ENCODE data around the gene CD40. TPM values are rescaled to one million over a fixed set of nuclear protein-coding genes. Genes with fewer than 3 reads are reported as not detected.

Gene CD40
- total RNA-seq, 4 donors from 2014 or later, result 12.0 to 17.5 (median 15.9) TPM

- WGBS, 2 donors, result 77 to 86% methylated on average over 5 of the region's 5 CpGs
- DNase-seq (ENCODE audit: low spot score in 2 of 2), result no peak
- intact Hi-C loops (cut with DNase I; ENCODE audit: low total_unique reads), result no loop called here
Measured at GRCh38 chr20:46100988-46101387, 17.1 kb upstream of the CD40 start.

GRCh38 chr20:46101957-46102356, 16.2 kb upstream of the CD40 start:
- no peak for DNase-seq (ENCODE audit: low spot score in 2 of 2)
- TF ChIP-seq POLR2A (IDR thresholded peaks at IDR 0.05), result no peak
- TF ChIP-seq CTCF (IDR thresholded peaks at IDR 0.05), result no peak
- 81 to 85% methylated on average over 3 of the region's 3 CpGs for WGBS, 2 donors
- intact Hi-C loops (cut with DNase I; ENCODE audit: low total_unique reads), result loop anchor here (1.0 kb wide), 1 partner anchor 137 kb away; no protein-coding TSS in a partner anchor
- no peak overlapping the region for H3K4me3 ChIP-seq (ENCODE audit: low read depth, poor library complexity, severe bottlenecking)

More at GRCh38 chr20:46100988-46101387, 17.1 kb upstream of the CD40 start:
- no peak for TF ChIP-seq CTCF (IDR thresholded peaks at IDR 0.05)
- TF ChIP-seq POLR2A (IDR thresholded peaks at IDR 0.05), result no peak
- H3K4me3 ChIP-seq (ENCODE audit: low read depth, poor library complexity, severe bottlenecking), result no peak overlapping the region

GRCh38 chr20:46102940-46103339, 15.2 kb upstream of the CD40 start:
- 86 to 88% methylated on average over 3 of the region's 3 CpGs for WGBS, 2 donors

GRCh38 chr20:46104262-46104661, 13.9 kb upstream of the CD40 start:
- TF ChIP-seq CTCF (IDR thresholded peaks at IDR 0.05), result no peak
- TF ChIP-seq POLR2A (IDR thresholded peaks at IDR 0.05), result no peak
- no peak overlapping the region for H3K4me3 ChIP-seq (ENCODE audit: low read depth, poor library complexity, severe bottlenecking)
- intact Hi-C loops (cut with DNase I; ENCODE audit: low total_unique reads), result no loop called here
- WGBS, 2 donors, result 66 to 88% methylated on average over 3 of the region's 3 CpGs
- DNase-seq (ENCODE audit: low spot score in 2 of 2), result no peak

More at GRCh38 chr20:46102940-46103339, 15.2 kb upstream of the CD40 start:
- no peak overlapping the region for H3K4me3 ChIP-seq (ENCODE audit: low read depth, poor library complexity, severe bottlenecking)
- no peak for DNase-seq (ENCODE audit: low spot score in 2 of 2)
- intact Hi-C loops (cut with DNase I; ENCODE audit: low total_unique reads), result loop anchor here (1.0 kb wide), 1 partner anchor 136 kb away; no protein-coding TSS in a partner anchor
- TF ChIP-seq POLR2A (IDR thresholded peaks at IDR 0.05) (no peak), CTCF (IDR thresholded peaks at IDR 0.05) (no peak)

GRCh38 chr20:46107061-46107460, 11.1 kb upstream of the CD40 start:
- no peak for DNase-seq (ENCODE audit: low spot score in 2 of 2)
- TF ChIP-seq POLR2A (IDR thresholded peaks at IDR 0.05), result no peak
- TF ChIP-seq CTCF (IDR thresholded peaks at IDR 0.05), result no peak
- 56 to 58% methylated on average over 6 of the region's 6 CpGs for WGBS, 2 donors
- H3K4me3 ChIP-seq (ENCODE audit: low read depth, poor library complexity, severe bottlenecking), result no peak overlapping the region
- intact Hi-C loops (cut with DNase I; ENCODE audit: low total_unique reads), result no loop called here

GRCh38 chr20:46108435-46108841, 9.7 kb upstream of the CD40 start:
- TF ChIP-seq POLR2A (IDR thresholded peaks at IDR 0.05), result no peak
- no peak for TF ChIP-seq CTCF (IDR thresholded peaks at IDR 0.05)
- no peak overlapping the region for H3K4me3 ChIP-seq (ENCODE audit: low read depth, poor library complexity, severe bottlenecking)
- no peak for DNase-seq (ENCODE audit: low spot score in 2 of 2)
- 80 to 84% methylated on average over 5 of the region's 5 CpGs for WGBS, 2 donors
- intact Hi-C loops (cut with DNase I; ENCODE audit: low total_unique reads), result no loop called here
